HCT116 (cell line): ENCODE results near the gene PLCZ1. TPM values are rescaled to one million over a fixed set of nuclear protein-coding genes. Genes with fewer than 3 reads are reported as not detected.

Source experiments
- ATAC-seq: fragments of 200-7000 bp; cut with Tn5 transposase; 2 replicates; pipeline ENCODE4 v1.9.1; 2020; ENCODE audit warnings: mild to moderate bottlenecking, moderate library complexity
- BruUV-seq: library from RNA; stranded (reverse); fragments of 400-500 nt; replicated peaks from 2 replicates; lab custom pipeline; 2021; lab: Mats Ljungman, UMichigan
- CTCF ChIA-PET: fragments of 300-600 bp; sonication (Branson Sonifier 250); formaldehyde crosslinking; loops from one replicate; lab custom pipeline; 2021; ENCODE audit warnings: antibody characterized with exemption; lab: Charles Lee
- POLR2A ChIA-PET: fragments of 300-600, 350-600 bp; sonication (Branson Sonifier 250); formaldehyde crosslinking; loops from one replicate; lab custom pipeline; 2021; ENCODE audit warnings: antibody characterized with exemption; lab: Charles Lee
- RAD21 ChIA-PET, 2 experiments: fragments of 300-600 bp; sonication (Branson Sonifier 250); formaldehyde crosslinking; loops; one replicate each; lab custom pipeline; 2023; ENCODE audit warnings: low total read pairs in 2 of 2; ENCODE audit not compliant: uncharacterized antibody in 2 of 2, unreplicated experiment in 2 of 2, low non-redundant PET in 1 of 2; lab: Charles Lee
- DNase-seq: peaks from one replicate; pipeline ENCODE4 v3.0.0-alpha.2; 2010; ENCODE audit warnings: low read depth, low spot score
- H2AFZ ChIP-seq: fragments of 200-600 bp; shearing (Covaris generic), sonication (generic); 2 replicates; pipeline ENCODE4 v1.6.1; 2017; ENCODE audit warnings: low read depth, mixed run types, mixed read lengths, antibody characterized with exemption, low read length; ENCODE audit not compliant: poor library complexity, severe bottlenecking
- H3K27ac ChIP-seq: 2 replicates; pipeline ENCODE4 v1.5.1; 2012; ENCODE audit warnings: low read depth, low read length
- H3K27me3 ChIP-seq: fragments of 200-600 bp; sonication (generic); 2 replicates; pipeline ENCODE4 v1.6.1; 2016; ENCODE audit warnings: mixed run types, low read length, mixed read lengths; ENCODE audit not compliant: insufficient read depth
- H3K36me3 ChIP-seq, 2 experiments: fragments of 200-500 bp in 1 of 2; fragments of 200-600 bp in 1 of 2; sonication (Bioruptor generic) in 1 of 2; sonication (generic) in 1 of 2; 2 replicates each; pipeline versions ENCODE4 v1.5.1 to v1.6.1; 2014 to 2016; ENCODE audit warnings: low read length in 2 of 2, inconsistent platforms in 1 of 2, mixed read lengths in 1 of 2, mixed run types in 1 of 2; ENCODE audit not compliant: insufficient read depth in 2 of 2, control insufficient read depth in 1 of 2
- H3K4me1 ChIP-seq, 2 experiments: fragments of 200-600 bp in 1 of 2; sonication (generic) in 1 of 2; 2 replicates each; pipeline versions ENCODE4 v1.5.1 to v1.6.1; 2012 to 2017; ENCODE audit warnings: low read length in 2 of 2, inconsistent platforms in 1 of 2, mild to moderate bottlenecking in 1 of 2, mixed read lengths in 1 of 2, mixed run types in 1 of 2, moderate library complexity in 1 of 2; ENCODE audit not compliant: insufficient read depth in 2 of 2, control insufficient read depth in 1 of 2
- H3K4me2 ChIP-seq: fragments of 200-600 bp; sonication (generic); 2 replicates; pipeline ENCODE4 v1.6.1; 2017; ENCODE audit warnings: mixed run types, low read length, mixed read lengths
- H3K4me3 ChIP-seq, 2 experiments: fragments of 200-600 bp in 1 of 2; sonication (generic) in 1 of 2; replicated peaks in 1 of 2; 2 replicates each; pipeline ENCODE4 v1.5.1; 2011 to 2016; ENCODE audit warnings: low read length in 2 of 2, control low read depth in 1 of 2, low read depth in 1 of 2, mild to moderate bottlenecking in 1 of 2, mixed read lengths in 1 of 2, mixed run types in 1 of 2
- H3K79me2 ChIP-seq: fragments of 200-600 bp; sonication (generic); 2 replicates; pipeline ENCODE4 v1.6.1; 2017; ENCODE audit warnings: mild to moderate bottlenecking, mixed run types, low read length, moderate library complexity, mixed read lengths; ENCODE audit not compliant: insufficient read depth
- H3K9ac ChIP-seq: fragments of 200-600 bp; sonication (generic); 2 replicates; pipeline ENCODE4 v1.6.1; 2016; ENCODE audit warnings: low read length, mixed read lengths
- H3K9me2 ChIP-seq: fragments of 200-600 bp; sonication (generic), shearing (Covaris generic); 2 replicates; pipeline ENCODE4 v1.6.1; 2017; ENCODE audit warnings: mixed run types, mild to moderate bottlenecking, moderate library complexity; ENCODE audit not compliant: insufficient read depth
- H3K9me3 ChIP-seq, 2 experiments: fragments of 200-500 bp in 1 of 2; fragments of 200-600 bp in 1 of 2; sonication (Bioruptor generic) in 1 of 2; sonication (generic) in 1 of 2; 2 replicates each; pipeline ENCODE4 v1.6.1; 2014 to 2017; ENCODE audit warnings: low read length in 2 of 2, mixed read lengths in 2 of 2, inconsistent platforms in 1 of 2, low read depth in 1 of 2, mild to moderate bottlenecking in 1 of 2, mixed run types in 1 of 2, moderate library complexity in 1 of 2; ENCODE audit not compliant: control insufficient read depth in 1 of 2, insufficient read depth in 1 of 2
- H4K20me1 ChIP-seq: fragments of 200-600 bp; sonication (generic), shearing (Covaris generic); 2 replicates; pipeline ENCODE4 v1.6.1; 2017; ENCODE audit warnings: mixed run types, mild to moderate bottlenecking, moderate library complexity; ENCODE audit not compliant: insufficient read depth
- CBX3 ChIP-seq: IDR thresholded peaks from 2 replicates; pipeline ENCODE4 v1.6.1; 2012; ENCODE audit warnings: low read depth
- CEBPB ChIP-seq: IDR thresholded peaks from 2 replicates; pipeline ENCODE4 v1.6.1; 2012; ENCODE audit warnings: low read depth
- EGR1 ChIP-seq: IDR thresholded peaks from 2 replicates; pipeline ENCODE4 v1.6.1; 2012; ENCODE audit warnings: low read depth
- ELF1 ChIP-seq: IDR thresholded peaks from 2 replicates; pipeline ENCODE4 v1.6.1; 2012; ENCODE audit warnings: low read depth, borderline replicate concordance
- EZH2 ChIP-seq: fragments of 200-600 bp; sonication (generic); IDR thresholded peaks from 2 replicates; pipeline ENCODE4 v1.6.1; 2017; ENCODE audit warnings: antibody characterized with exemption, mixed run types
- EZH2phosphoT487 ChIP-seq: fragments of 200-600 bp; IDR thresholded peaks from 2 replicates; pipeline ENCODE4 v1.6.1; 2018; ENCODE audit warnings: antibody characterized with exemption, borderline replicate concordance
- FOSL1 ChIP-seq: IDR thresholded peaks from 2 replicates; pipeline ENCODE4 v1.6.1; 2012; ENCODE audit warnings: low read depth
- JUND ChIP-seq: IDR thresholded peaks from 2 replicates; pipeline ENCODE4 v1.6.1; 2012
- POLR2A ChIP-seq: IDR thresholded peaks from 2 replicates; pipeline ENCODE4 v1.7.0; 2011; ENCODE audit warnings: borderline replicate concordance; ENCODE audit not compliant: insufficient read depth, insufficient read length; ENCODE audit errors: extremely low read depth
- POLR2AphosphoS5 ChIP-seq: IDR thresholded peaks from 2 replicates; pipeline ENCODE4 v1.6.1; 2011; ENCODE audit warnings: mild to moderate bottlenecking, low read depth, low read length, moderate library complexity
- RAD21 ChIP-seq: IDR thresholded peaks from 2 replicates; pipeline ENCODE4 v1.6.1; 2012; ENCODE audit warnings: low read depth, mild to moderate bottlenecking
- SIN3A ChIP-seq: IDR thresholded peaks from 2 replicates; pipeline ENCODE4 v1.6.1; 2012; ENCODE audit warnings: low read depth
- SP1 ChIP-seq: IDR thresholded peaks from 2 replicates; pipeline ENCODE4 v1.6.1; 2012; ENCODE audit warnings: low read depth
- TCF7L2 ChIP-seq: IDR thresholded peaks from 2 replicates; pipeline ENCODE4 v1.7.0; 2011; ENCODE audit warnings: borderline replicate concordance, inconsistent platforms; ENCODE audit not compliant: insufficient read depth, insufficient read length; ENCODE audit errors: extremely low read depth
- YY1 ChIP-seq: IDR thresholded peaks from 2 replicates; pipeline ENCODE4 v1.6.1; 2011; ENCODE audit warnings: low read length, low read depth, moderate library complexity, mild to moderate bottlenecking; ENCODE audit not compliant: insufficient replicate concordance; ENCODE audit errors: extremely low read depth
- ZFX ChIP-seq: fragments of 450-650 bp; IDR thresholded peaks from 2 replicates; pipeline ENCODE4 v1.6.1; 2017
- ZNF274 ChIP-seq: fragments of 200-500 bp; sonication (Bioruptor generic); IDR thresholded peaks from 2 replicates; pipeline ENCODE4 v1.6.1; 2014; ENCODE audit warnings: mild to moderate bottlenecking, low read depth, low read length, inconsistent platforms
- intact Hi-C: fragments of 100-400 bp; cut with micrococcal nuclease; formaldehyde crosslinking; loops from 2 replicates; pipeline ENCODE4 v1.10.0; 2022
- total RNA-seq: library from RNA; stranded (reverse); gene quantifications from one replicate; pipeline ENCODE4 v1.2.1, GENCODE V29; 2021; ENCODE audit not compliant: unreplicated experiment
- TF ChIP-seq, protein P1 (sequence below): IDR thresholded peaks from 2 replicates; pipeline ENCODE4 v1.6.1; 2012
- TF ChIP-seq, protein P2 (sequence below): IDR thresholded peaks from 2 replicates; pipeline ENCODE4 v1.6.1; 2012
- TF ChIP-seq, protein P3 (sequence below): IDR thresholded peaks from 2 replicates; pipeline ENCODE4 v1.6.1; 2011; ENCODE audit warnings: mild to moderate bottlenecking, low read length, moderate library complexity; ENCODE audit not compliant: insufficient replicate concordance; ENCODE audit errors: extremely low read depth

PLCZ1 gene
- total RNA-seq, 1 experiment from 2014 or later, result not detected

DNA sequence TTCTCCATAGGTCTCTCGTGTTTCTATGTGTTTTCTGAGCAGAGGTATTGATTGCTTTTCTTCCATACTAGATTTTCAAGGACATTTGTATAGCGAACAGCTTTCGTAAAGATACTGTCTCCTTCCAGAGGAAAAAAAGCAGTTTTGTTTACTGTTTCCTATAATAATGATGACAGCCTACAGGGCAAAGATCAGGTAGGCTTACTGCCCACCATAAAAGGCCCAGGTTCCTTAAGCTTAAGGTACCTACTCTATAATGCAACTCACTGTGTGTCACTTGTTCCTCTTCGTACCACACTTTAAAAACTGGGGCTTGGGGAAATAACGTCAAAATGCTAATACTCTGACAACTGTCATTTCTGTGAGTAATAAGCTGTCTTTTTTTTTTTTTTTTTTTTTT lies 6.7 kb downstream of the PLCZ1 start:
- ChIA-PET CTCF (no interaction called here), POLR2A (no interaction called here), RAD21 (no interaction called here)
- intact Hi-C loops, result no loop called here
- ATAC-seq (no peak), DNase-seq (no peak)
- no peak overlapping the region for H3K9ac ChIP-seq
- no peak overlapping the region for H3K4me3 ChIP-seq
- no peaks in the 10 kb centered on the region for H3K27me3 ChIP-seq
- H3K79me2 ChIP-seq, result no peaks in the 10 kb centered on the region
- no TSS peak for BruUV-seq
- H2AFZ ChIP-seq, result no peak overlapping the region
- TF ChIP-seq EGR1 (no peak), CEBPB (no peak), SIN3A (no peak)
- H3K27ac ChIP-seq, result no peak overlapping the region
- no peaks in the 10 kb centered on the region for H3K9me3 ChIP-seq
- no peaks in the 10 kb centered on the region; a peak in 1 of 4 replicates for H3K36me3 ChIP-seq
- H3K4me1 ChIP-seq, result no peaks in the 10 kb centered on the region
- H3K9me2 ChIP-seq, result no peaks in the 10 kb centered on the region
- no peak overlapping the region for H3K4me2 ChIP-seq
- H4K20me1 ChIP-seq, result no peaks in the 10 kb centered on the region

DNA sequence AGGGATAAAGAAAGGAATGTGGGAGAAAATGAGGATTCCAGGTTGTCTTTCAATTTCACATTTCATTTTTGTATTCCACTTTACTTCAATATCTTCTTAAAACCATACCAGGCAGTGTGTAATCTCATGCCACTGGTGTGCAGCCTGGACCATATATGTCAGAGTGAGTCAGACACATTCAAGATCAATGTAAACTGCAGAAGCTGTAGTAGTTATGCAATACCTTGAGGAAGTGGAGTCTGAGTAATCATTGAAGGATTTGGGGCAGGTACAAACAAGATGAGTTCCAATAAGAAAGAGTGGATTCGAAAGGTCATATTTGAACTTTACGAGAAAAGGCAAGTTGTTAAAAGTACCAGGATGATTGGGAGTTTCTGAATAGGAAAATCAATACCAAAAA lies 14.1 kb downstream of the PLCZ1 start:
- H3K27ac ChIP-seq, result no peak overlapping the region
- H3K4me2 ChIP-seq, result peak overlapping the region; percentile 55
- DNase-seq, result peak; percentile 73
- peak overlapping the region in 1 of 2 experiments; percentile 0; a peak in 1 of 4 replicates for H3K4me3 ChIP-seq
- H3K9me2 ChIP-seq, result no peaks in the 10 kb centered on the region
- H3K9ac ChIP-seq, result no peak overlapping the region
- H3K27me3 ChIP-seq, result no peaks in the 10 kb centered on the region
- no peaks in the 10 kb centered on the region for H3K79me2 ChIP-seq
- H3K36me3 ChIP-seq, result no peaks in the 10 kb centered on the region
- ATAC-seq, result peak; percentile 86
- CTCF ChIA-PET, result no interaction called here
- peaks cover 0 to 17% of the 10 kb centered on the region in 2 experiments; a peak in 2 of 4 replicates for H3K4me1 ChIP-seq
- H4K20me1 ChIP-seq, result no peaks in the 10 kb centered on the region
- POLR2A ChIA-PET, result no interaction called here
- no TSS peak for BruUV-seq
- H2AFZ ChIP-seq, result peak overlapping the region; percentile 9
- no peaks in the 10 kb centered on the region for H3K9me3 ChIP-seq
- RAD21 ChIA-PET, result no interaction called here
- intact Hi-C loops, result no loop called here
- TF ChIP-seq ELF1 (no peak), RAD21 (0 out of 2 replicates have a peak, but pooled peaks have one; percentile 4), FOSL1 (peak; percentile 91), POLR2AphosphoS5 (no peak), SP1 (peak; percentile 74), EGR1 (no peak), SIN3A (0 out of 2 replicates have a peak, but pooled peaks have one; percentile 38), CEBPB (peak; percentile 98), YY1 (no peak), CBX3 (peak; percentile 84), EZH2phosphoT487 (no peak), ZFX (no peak), POLR2A (no peak), ZNF274 (no peak), TCF7L2 (peak; percentile 27), JUND (peak; percentile 88), EZH2 (no peak)
- TF ChIP-seq, protein P1, sequence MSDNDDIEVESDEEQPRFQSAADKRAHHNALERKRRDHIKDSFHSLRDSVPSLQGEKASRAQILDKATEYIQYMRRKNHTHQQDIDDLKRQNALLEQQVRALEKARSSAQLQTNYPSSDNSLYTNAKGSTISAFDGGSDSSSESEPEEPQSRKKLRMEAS, result no peak
- TF ChIP-seq, protein P2, sequence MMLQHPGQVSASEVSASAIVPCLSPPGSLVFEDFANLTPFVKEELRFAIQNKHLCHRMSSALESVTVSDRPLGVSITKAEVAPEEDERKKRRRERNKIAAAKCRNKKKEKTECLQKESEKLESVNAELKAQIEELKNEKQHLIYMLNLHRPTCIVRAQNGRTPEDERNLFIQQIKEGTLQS, result peak; percentile 54; the same call in 1 of the 2 replicates
- TF ChIP-seq, protein P3, sequence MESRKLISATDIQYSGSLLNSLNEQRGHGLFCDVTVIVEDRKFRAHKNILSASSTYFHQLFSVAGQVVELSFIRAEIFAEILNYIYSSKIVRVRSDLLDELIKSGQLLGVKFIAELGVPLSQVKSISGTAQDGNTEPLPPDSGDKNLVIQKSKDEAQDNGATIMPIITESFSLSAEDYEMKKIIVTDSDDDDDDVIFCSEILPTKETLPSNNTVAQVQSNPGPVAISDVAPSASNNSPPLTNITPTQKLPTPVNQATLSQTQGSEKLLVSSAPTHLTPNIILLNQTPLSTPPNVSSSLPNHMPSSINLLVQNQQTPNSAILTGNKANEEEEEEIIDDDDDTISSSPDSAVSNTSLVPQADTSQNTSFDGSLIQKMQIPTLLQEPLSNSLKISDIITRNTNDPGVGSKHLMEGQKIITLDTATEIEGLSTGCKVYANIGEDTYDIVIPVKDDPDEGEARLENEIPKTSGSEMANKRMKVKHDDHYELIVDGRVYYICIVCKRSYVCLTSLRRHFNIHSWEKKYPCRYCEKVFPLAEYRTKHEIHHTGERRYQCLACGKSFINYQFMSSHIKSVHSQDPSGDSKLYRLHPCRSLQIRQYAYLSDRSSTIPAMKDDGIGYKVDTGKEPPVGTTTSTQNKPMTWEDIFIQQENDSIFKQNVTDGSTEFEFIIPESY, result no peak
